Adrenal gland (tissue), 5 donors: ENCODE data around the gene EXOC3L1.

Experiments
- CTCF ChIP-seq, 6 experiments: fragments of 450-650 bp in 4 of 6; fragments of 200-600 bp in 2 of 6; sonication (generic) in 1 of 6; IDR thresholded peaks; 1 replicate in 5 of 6; 2 replicates in 1 of 6; pipeline versions ENCODE4 v1.5.1 to v1.8.0; 2016 to 2021; ENCODE audit warnings: antibody characterized with exemption in 6 of 6, mild to moderate bottlenecking in 2 of 6, moderate library complexity in 1 of 6
- POLR2A ChIP-seq, 2 donors: fragments of 450-650 bp; IDR thresholded peaks; one replicate each; pipeline ENCODE4 v1.6.1; 2017; ENCODE audit warnings: antibody characterized with exemption in 2 of 2, mild to moderate bottlenecking in 2 of 2, moderate library complexity in 1 of 2
- donor health status: DM: no; HTN: no; CAD: no.

DNA sequence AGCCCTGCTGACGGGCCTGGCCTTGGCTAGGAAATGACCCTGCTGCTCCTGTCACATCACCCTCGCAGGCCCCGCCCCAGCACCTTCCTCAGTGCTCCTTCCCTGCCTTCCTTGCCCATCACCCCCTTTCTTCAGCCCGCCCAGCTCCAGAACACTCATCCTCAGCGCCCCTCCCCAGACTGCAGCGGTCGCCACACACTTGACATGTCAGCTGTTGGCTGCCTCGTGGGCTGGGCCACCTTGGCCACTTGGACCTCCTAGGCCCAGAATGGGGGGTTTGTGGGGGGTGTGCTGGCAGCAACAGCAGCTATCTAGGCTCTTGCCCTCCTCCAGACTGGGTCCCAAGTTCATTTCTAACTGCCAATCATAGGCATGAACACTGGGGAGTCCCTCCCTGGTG is 19.6 kb upstream of the EXOC3L1 start:
- TF ChIP-seq CTCF (IDR thresholded peaks at IDR 0.05): no peak
- TF ChIP-seq POLR2A (IDR thresholded peaks at IDR 0.05): no peak
